NCI-H2196 treated with DMSO at 0.1 percent for 48 hours (cell line): ENCODE data around the gene AK1.

ENCODE experiments used
- DNase-seq: peaks from one replicate; lab custom pipeline; 2025; ENCODE audit not compliant: unreplicated experiment; lab: John Stamatoyannopoulos, UW

The AK1 gene

GRCh38 chr9:127909839-127910273 is 32.4 kb upstream of the AK1 start:
- no peak for DNase-seq

DNA sequence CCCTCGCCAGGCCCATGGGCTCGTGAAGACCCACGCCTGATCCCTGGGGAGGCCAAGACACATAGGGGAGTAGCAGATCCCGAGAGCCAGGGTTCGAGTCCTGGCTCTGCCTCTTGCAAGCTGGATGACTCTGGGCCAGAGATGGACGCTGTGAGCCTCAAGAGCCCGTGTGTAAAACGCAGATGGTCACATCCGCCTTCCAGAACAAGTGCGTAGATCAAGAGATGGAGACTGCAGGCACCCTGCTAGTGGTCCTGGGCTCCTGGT is 31.1 kb upstream of the AK1 start:
- DNase-seq: no peak

DNA sequence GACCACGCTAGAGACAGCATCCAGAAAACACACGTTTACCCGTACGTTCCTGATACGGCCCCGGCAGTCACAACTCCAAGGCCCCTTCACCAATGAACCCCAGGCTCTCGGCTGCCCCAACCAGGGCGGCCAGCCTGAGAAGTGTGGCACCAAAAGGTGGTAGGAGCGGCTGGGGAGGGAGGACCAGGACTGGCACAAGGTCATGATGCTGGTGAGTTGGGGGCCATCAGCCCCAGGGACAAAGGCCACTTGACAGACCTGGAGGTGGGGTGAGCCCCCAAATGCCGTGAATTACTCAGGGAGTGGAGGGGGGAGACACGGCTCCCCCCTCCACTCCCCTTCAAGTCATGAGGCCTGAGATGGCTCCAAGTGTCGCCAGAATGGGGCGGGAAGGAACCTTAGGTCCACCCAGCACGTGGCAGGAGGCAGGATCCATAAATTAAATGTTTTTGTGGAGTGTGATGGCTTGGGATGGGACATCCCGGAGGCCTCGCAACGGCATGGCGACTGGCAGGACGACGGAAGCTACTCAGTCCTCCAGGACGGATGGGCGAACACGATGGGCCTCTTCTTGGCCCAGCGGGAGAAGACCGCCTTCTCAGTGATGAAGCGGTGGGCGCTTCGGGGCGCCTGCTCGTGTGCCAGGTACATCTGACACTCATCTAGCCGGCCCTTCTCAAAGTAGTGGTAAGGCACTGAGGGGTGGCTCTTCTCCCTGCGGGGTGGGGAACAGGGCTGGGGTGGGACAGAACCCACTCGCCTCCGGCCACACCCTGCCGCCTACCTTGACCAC is 30.6 kb upstream of the AK1 start:
- DNase-seq: no peak

DNA sequence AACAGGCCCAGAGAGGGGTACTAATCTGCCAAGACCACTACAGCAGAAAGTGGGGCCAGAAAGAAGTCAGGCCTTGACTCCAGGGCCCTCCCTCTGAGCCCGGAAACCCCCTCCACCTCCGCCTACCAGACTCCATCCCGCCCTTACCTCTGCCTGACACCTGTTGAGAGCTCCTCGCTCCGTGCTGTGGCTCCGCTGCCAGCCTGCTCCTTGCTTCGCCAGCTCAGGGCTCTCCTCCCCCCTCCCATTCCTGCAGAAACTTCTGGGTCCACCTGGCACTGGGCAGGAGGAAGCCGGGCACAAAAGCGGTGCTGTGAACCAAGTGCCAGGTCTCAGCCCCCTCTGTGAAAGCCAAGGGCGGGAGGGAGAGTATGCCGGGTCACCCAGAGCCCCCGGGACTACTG is 28.3 kb upstream of the AK1 start:
- no peak for DNase-seq

GRCh38 chr9:127905004-127905728 is 27.7 kb upstream of the AK1 start:
- DNase-seq: no peak

GRCh38 chr9:127904561-127905003 is 27.1 kb upstream of the AK1 start:
- DNase-seq: no peak

DNA sequence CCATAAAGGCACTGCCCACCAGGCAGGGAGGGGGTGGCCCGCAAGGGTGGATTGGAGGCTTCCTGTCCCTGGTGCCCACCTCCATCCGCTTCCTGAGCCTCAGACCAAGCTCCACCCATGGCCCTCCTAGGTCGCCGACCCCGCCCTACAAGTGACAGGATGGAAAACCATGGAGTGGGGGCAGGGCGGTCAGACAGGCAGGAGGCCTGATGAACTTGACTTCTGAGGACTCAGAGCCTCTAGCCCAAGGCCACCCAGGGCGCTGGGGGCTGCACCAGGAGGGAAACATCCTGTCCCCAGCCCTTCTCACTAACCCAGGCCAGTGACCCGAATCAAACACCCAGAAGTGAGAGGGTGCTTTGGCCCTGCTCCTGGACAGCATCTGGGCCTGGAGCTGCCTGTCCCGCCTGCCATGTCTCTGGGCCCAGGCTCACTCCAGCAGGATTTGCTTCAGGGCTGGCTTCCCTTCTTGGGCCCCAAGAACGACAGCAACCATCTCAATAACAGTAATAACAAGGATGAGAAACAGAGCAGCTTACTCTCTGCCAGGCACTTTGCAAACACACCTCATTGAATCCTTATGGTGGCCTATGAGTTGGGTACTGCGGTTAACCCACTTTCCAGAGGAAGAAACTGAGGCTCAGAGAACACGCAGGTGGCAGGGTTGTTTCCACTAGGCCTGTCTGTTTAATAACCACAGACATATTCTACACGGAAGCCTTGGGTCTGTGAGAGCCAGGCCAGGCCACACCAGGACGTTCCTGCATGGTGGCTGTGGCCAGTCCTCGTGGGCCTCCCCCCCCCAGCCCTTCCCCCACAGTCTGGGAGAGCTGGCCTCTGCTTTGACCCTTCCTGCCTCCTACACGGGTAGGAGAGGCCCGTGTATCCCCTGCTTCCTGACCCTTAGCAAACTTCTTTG is 26.3 kb upstream of the AK1 start:
- DNase-seq: no peak

- DNase-seq: no peak
These were observed 21.9 kb upstream of the AK1 start, which contains the start of gene ST6GALNAC6 for GRCh38 chr9:127899128-127899943. Gene ST6GALNAC6 (minus strand): TSS chr9:127899603. CDS start chr9:127897981, 1,622 bp downstream.

GRCh38 chr9:127898433-127899127 is 21.1 kb upstream of the AK1 start:
- DNase-seq: no peak

DNA sequence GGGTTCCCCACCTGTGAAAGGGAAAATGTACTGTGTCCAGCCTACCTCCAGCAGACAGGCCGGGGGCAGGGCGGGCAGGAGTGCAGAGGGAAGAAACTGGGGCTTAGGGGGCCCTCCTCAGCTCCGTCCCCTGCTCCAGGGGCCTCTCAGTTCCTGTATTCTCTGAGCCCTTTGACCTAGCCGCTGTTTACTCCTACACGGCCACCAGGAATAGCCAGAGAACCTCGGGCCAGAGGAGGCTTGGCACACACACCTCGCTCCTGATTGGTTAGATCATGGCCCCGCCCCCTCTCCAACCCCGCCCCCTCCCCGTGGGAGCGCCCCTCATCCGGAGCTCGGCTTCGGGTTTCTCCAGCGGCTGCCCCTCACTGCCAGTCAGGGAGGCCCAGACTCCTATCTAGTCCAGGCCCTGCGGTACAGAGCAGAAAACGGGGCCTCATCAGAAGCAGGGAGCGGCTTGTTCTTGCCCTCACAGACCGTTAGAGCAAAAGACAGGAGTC is 19.8 kb upstream of the AK1 start:
- DNase-seq: no peak

- DNase-seq: no peak
These were observed 19.1 kb upstream of the AK1 start for GRCh38 chr9:127896395-127897192.

DNA sequence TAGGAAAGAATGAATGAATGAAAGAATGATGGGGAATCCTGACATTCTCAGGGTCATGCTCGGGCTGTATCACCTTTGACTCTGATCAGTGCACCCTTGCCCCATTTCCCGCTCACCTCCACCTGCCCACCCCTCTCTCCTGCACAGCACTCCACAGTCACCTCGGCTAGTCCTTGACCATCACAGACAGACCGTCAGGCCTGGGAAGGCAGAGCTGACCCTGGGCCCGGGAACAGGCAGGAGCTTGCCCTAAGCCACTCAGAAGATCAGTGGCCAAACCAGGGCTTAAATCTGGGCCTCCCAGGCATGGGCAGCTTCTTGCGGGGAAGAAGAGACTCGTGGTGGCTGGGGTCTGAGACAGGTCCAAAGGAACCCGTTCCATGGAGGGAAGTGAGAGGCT is 18.3 kb upstream of the AK1 start:
- no peak for DNase-seq

DNA sequence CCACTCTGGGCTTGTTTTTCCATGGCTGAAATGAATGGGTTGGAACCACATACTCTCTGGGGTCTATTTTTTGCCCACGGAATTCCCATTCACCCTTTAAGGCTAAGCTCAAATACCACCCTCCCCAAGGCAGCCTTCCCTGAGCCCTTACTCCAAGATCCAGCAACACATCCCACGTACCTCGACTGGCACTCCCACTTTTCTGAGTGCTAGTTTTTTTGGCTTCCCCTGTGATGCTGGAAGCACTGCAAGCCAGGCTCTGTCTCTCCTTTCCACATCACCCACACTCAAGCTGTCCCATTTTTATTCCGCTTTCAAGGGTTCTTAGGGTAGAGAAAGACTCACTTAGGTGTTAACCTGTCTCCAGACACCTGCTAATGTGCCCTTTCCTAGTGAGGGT is 15.9 kb upstream of the AK1 start:
- DNase-seq: no peak

DNA sequence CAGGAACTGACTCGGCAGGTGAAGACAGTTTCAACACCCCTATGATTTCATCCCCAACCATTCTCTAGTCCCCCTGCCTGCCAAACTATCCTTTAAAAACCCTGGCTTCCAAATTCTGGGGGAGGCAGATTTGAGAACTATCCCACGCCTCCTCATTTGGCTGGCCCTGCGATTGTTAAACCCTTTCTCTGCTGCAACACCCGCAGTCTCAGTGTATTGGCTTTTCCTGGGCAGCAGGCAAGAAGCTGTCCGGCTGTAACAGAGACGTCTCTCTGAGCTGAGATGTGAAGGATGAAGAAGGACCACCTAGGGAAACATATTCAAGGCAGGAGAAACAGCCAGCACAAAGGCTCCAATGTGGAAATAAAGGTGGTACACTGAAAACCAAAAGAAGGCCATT is 15.4 kb upstream of the AK1 start:
- no peak for DNase-seq

GRCh38 chr9:127890053-127890452 is 12.6 kb upstream of the AK1 start:
- DNase-seq: no peak

DNA sequence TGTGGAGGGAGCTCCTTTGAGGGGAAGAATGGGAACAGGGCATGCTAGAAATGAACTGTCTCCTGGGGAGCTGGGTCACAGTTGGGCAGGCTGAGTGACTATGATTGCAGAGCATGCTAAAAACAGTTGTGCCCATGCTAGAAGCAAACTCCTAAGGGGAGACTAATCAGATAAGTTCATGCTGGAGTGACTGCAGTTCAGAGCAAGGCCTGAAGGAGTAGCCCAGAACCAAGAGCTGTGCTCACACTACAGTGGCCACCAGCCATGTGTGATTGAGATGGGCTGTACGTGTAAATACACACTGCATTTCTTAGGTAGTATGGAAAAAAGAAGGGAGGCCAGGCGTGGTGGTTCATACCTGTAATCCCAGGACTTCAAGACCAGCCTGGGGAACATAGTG is 10.3 kb upstream of the AK1 start:
- no peak for DNase-seq

DNA sequence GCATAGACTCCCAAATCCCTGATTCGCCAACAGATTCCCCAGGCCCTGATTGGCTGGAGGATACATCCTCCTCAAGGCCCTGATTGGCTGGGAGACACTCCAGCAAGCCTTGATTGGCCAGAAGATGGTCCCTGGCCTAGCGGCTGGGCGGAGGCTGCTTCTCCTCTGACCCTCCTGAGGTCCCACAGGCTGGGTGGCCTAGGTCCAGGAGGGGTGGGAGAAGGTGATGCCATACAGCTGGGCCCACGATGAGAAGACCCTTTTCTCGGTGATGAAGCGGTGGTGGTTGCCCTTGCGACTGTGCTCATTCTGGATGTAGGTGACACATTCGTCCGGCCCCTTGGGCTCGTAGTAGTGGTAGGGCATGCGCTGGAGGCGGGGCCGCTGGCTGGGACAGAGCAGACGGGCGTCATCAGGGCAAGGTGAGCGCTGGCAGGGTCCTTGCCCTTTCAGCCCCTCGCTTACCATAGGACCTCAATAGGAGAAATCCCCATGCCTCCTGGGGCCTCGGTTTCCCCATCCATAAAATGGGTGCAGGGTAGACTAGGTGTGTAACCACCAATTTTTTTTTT is 9.0 kb upstream of the AK1 start:
- no peak for DNase-seq

GRCh38 chr9:127885508-127886281 is 8.2 kb upstream of the AK1 start:
- DNase-seq: no peak
